Keratinocyte (primary cell): Measurements from ENCODE around the gene FKBP1B. TPM values are rescaled to one million over a fixed set of nuclear protein-coding genes. Genes with fewer than 3 reads are reported as not detected.

Experiments
- DNase-seq: peaks from one replicate; pipeline ENCODE4 v3.0.0-alpha.2; 2011; ENCODE audit warnings: low read depth, missing footprints, low spot score
- FAIRE-seq: peaks from 2 replicates; lab custom pipeline; 2011; peaks lifted over from hg19 to GRCh38; lab: Jason Lieb, UNC
- H2AFZ ChIP-seq: 2 replicates; pipeline ENCODE4 v1.6.0; 2012; ENCODE audit warnings: low read length, control low read depth, inconsistent platforms; ENCODE audit not compliant: control insufficient read depth
- H3K27ac ChIP-seq: 2 replicates; pipeline ENCODE4 v1.5.1; 2011; ENCODE audit warnings: low read length; ENCODE audit not compliant: control insufficient read depth, insufficient read depth
- H3K27me3 ChIP-seq: 3 replicates; pipeline ENCODE4 v1.6.0; 2011; ENCODE audit warnings: low read length; ENCODE audit not compliant: control insufficient read depth, insufficient read depth; ENCODE audit errors: extremely low read depth
- H3K36me3 ChIP-seq, 2 experiments: 2 replicates in 1 of 2; 3 replicates in 1 of 2; pipeline ENCODE4 v1.5.1; 2011; ENCODE audit warnings: low read length in 2 of 2, mild to moderate bottlenecking in 1 of 2; ENCODE audit not compliant: control insufficient read depth in 2 of 2, insufficient read depth in 2 of 2; ENCODE audit errors: extremely low read depth in 1 of 2
- H3K4me1 ChIP-seq: 3 replicates; pipeline ENCODE4 v1.5.1; 2011; ENCODE audit warnings: low read length; ENCODE audit not compliant: control insufficient read depth, insufficient read depth; ENCODE audit errors: extremely low read depth
- H3K4me2 ChIP-seq: 3 replicates; pipeline ENCODE4 v1.6.0; 2011; ENCODE audit warnings: low read depth, low read length; ENCODE audit not compliant: control insufficient read depth, insufficient read depth; ENCODE audit errors: extremely low read depth
- H3K4me3 ChIP-seq, 3 experiments: fragments of 200-600 bp in 1 of 3; sonication (generic) in 1 of 3; 2 replicates in 2 of 3; 3 replicates in 1 of 3; pipeline ENCODE4 v1.5.1; 2011 to 2016; ENCODE audit warnings: low read length in 3 of 3, mild to moderate bottlenecking in 3 of 3, control low read depth in 2 of 3, inconsistent platforms in 1 of 3, low read depth in 1 of 3, mixed read lengths in 1 of 3, mixed run types in 1 of 3, moderate library complexity in 1 of 3; ENCODE audit not compliant: control insufficient read depth in 2 of 3, insufficient read depth in 2 of 3; ENCODE audit errors: extremely low read depth in 1 of 3
- H3K79me2 ChIP-seq: 2 replicates; pipeline ENCODE4 v1.6.0; 2012; ENCODE audit warnings: low read length; ENCODE audit not compliant: control insufficient read depth, insufficient read depth
- H3K9ac ChIP-seq: 3 replicates; pipeline ENCODE4 v1.6.0; 2011; ENCODE audit warnings: low read length; ENCODE audit not compliant: control insufficient read depth, insufficient read depth; ENCODE audit errors: extremely low read depth
- H3K9me1 ChIP-seq: 3 replicates; pipeline ENCODE4 v1.6.0; 2011; ENCODE audit warnings: low read length; ENCODE audit not compliant: control insufficient read depth, insufficient read depth; ENCODE audit errors: extremely low read depth
- H3K9me3 ChIP-seq: 2 replicates; pipeline ENCODE4 v1.5.1; 2012; ENCODE audit warnings: low read depth, low read length; ENCODE audit not compliant: control insufficient read depth
- H4K20me1 ChIP-seq: 3 replicates; pipeline ENCODE4 v1.6.0; 2011; ENCODE audit warnings: low read length; ENCODE audit not compliant: control insufficient read depth, insufficient read depth; ENCODE audit errors: extremely low read depth
- CTCF ChIP-seq, 3 experiments: IDR thresholded peaks in 1 of 3; conservative IDR thresholded peaks in 1 of 3; optimal IDR thresholded peaks in 1 of 3; 2 replicates in 2 of 3; 3 replicates in 1 of 3; pipeline versions ENCODE3 to v1.5.1; 2011; ENCODE audit warnings: low read length in 3 of 3, mild to moderate bottlenecking in 3 of 3, moderate library complexity in 2 of 3, control low read depth in 1 of 3, inconsistent platforms in 1 of 3; ENCODE audit not compliant: insufficient read depth in 2 of 3; ENCODE audit errors: extremely low read depth in 1 of 3
- EZH2 ChIP-seq: IDR thresholded peaks from one replicate; pipeline ENCODE4 v1.6.1; 2012; ENCODE audit warnings: inconsistent platforms, mild to moderate bottlenecking, low read length, moderate library complexity
- dilution Hi-C: fragments of 300-500 bp; cut with MboI; formaldehyde crosslinking; loops from one replicate; pipeline ENCODE4 v1.7.0; 2020; ENCODE audit warnings: low sequenced_read_pairs; ENCODE audit not compliant: extremely low pct_ligation_motif_present
- polyA plus RNA-seq, 5 experiments: library from polyadenylated mRNA; depleted of rRNA in 3 of 5; stranded (reverse) in 3 of 5; stranded (forward) in 1 of 5; unstranded in 1 of 5; fragments of >200 nt; gene quantifications; 1 replicate in 1 of 5; 2 replicates in 3 of 5; 3 replicates in 1 of 5; pipeline versions ENCODE4 v1.2.1 to v1.2.3, GENCODE V29; 2011 to 2012; ENCODE audit warnings: missing spikeins in 2 of 5, low read depth in 1 of 5, low replicate concordance in 1 of 5

FKBP1B gene
- polyA plus RNA-seq, 1 donor (not counting 4 experiments of a cell fraction or from before 2014, with no cell fraction given), result 24.5 TPM

GRCh38 chr2:24009680-24010476, 39.7 kb upstream of the FKBP1B start, which contains the start of gene MFSD2B:
MFSD2B (plus strand) TSS chr2:24010085; CDS start chr2:24010097, 12 bp downstream.
- Histone ChIP-seq H2AFZ (peak within 1 kb of the TSS; percentile 37), H3K27ac (no peak within 1 kb of the TSS), H3K79me2 (no peaks in the 10 kb centered on the region), H3K9me3 (no peaks in the 10 kb centered on the region), H4K20me1 (peaks cover 3% of the 10 kb centered on the region), H3K4me2 (peak within 1 kb of the TSS; percentile 70), H3K4me3 (peak within 1 kb of the TSS in 2 of 3 experiments; percentile 34 to 44), H3K9me1 (no peaks in the 10 kb centered on the region), H3K27me3 (peaks cover 33% of the 10 kb centered on the region), H3K4me1 (no peaks in the 10 kb centered on the region), H3K36me3 (no peaks in the 10 kb centered on the region), H3K9ac (no peak within 1 kb of the TSS)
- dilution Hi-C loops, result no loop called here
- DNase-seq (no peak), FAIRE-seq (no peak)
- TF ChIP-seq EZH2, result peak; percentile 42
- no peak for TF ChIP-seq CTCF (optimal IDR thresholded peaks at IDR 0.05 in 1 of 3, IDR thresholded peaks at IDR 0.05 in 1 of 3, conservative IDR thresholded peaks at IDR 0.05 in 1 of 3; ENCODE audit: extremely low read depth in 1 of 3, insufficient read depth in 2 of 3, low read length in 3 of 3)

- peaks cover 3% of the 10 kb centered on the region for H4K20me1 ChIP-seq
- peaks cover 4% of the 10 kb centered on the region for H3K4me1 ChIP-seq
- no peak overlapping the region for H3K27ac ChIP-seq
- dilution Hi-C loops, result no loop called here
- no peak overlapping the region for H3K9ac ChIP-seq
- peak overlapping the region; percentile 70 for H3K4me2 ChIP-seq
- no peak for TF ChIP-seq CTCF (optimal IDR thresholded peaks at IDR 0.05 in 1 of 3, IDR thresholded peaks at IDR 0.05 in 1 of 3, conservative IDR thresholded peaks at IDR 0.05 in 1 of 3; ENCODE audit: extremely low read depth in 1 of 3, insufficient read depth in 2 of 3, low read length in 3 of 3)
- TF ChIP-seq EZH2, result peak; percentile 84
- peak overlapping the region in 1 of 3 experiments; percentile 34 for H3K4me3 ChIP-seq
- peaks cover 33% of the 10 kb centered on the region for H3K27me3 ChIP-seq
- no peaks in the 10 kb centered on the region for H3K9me3 ChIP-seq
- FAIRE-seq (no peak), DNase-seq (no peak)
- H3K9me1 ChIP-seq, result no peaks in the 10 kb centered on the region
- no peaks in the 10 kb centered on the region for H3K79me2 ChIP-seq
- no peaks in the 10 kb centered on the region for H3K36me3 ChIP-seq
- H2AFZ ChIP-seq, result peak overlapping the region; percentile 37
Measured at GRCh38 chr2:24010477-24011249, 38.9 kb upstream of the FKBP1B start.
